ENCODE measurements around the gene ZBTB46. TPM values are rescaled to one million over a fixed set of nuclear protein-coding genes. Genes with fewer than 3 reads are reported as not detected.
"Not testable (repeated sequence)": the region's sequence is repeated elsewhere in the genome, so short reads cannot be mapped to it uniquely, and the experiment has no call there.

The ZBTB46 gene
- 23.7 and 23.8 TPM in 2 replicates for total RNA-seq
- long read RNA-seq, result 0 reads

GRCh38 chr20:63830841-63831588 is at the start of gene ZBTB46:
Gene ZBTB46 (minus strand): TSS chr20:63831264. CDS start chr20:63790757, 40,507 bp downstream.
- Mint-ChIP-seq H3K27me3 (ENCODE audit: low read depth) (peaks cover 14% of the 10 kb centered on the region), H3K4me3 (peak within 1 kb of the TSS; percentile 90), H3K9me3 (no peaks in the 10 kb centered on the region), H3K4me1 (peaks cover 36% of the 10 kb centered on the region), H3K27ac (ENCODE audit: unreplicated experiment) (no peak within 1 kb of the TSS), H3K36me3 (ENCODE audit: low read depth) (no peaks in the 10 kb centered on the region)
- no peak for TF ChIP-seq CTCF (conservative IDR thresholded peaks at IDR 0.05)
- no peak for DNase-seq (ENCODE audit: low read depth, low spot score)

- no peaks in the 10 kb centered on the region for H3K27me3 Mint-ChIP-seq (ENCODE audit: low read depth)
- H3K36me3 Mint-ChIP-seq (ENCODE audit: low read depth), result no peaks in the 10 kb centered on the region
- no peak for TF ChIP-seq CTCF (conservative IDR thresholded peaks at IDR 0.05)
- no peaks in the 10 kb centered on the region for H3K4me1 Mint-ChIP-seq
- H3K9me3 Mint-ChIP-seq, result no peaks in the 10 kb centered on the region
- no peak overlapping the region for H3K27ac Mint-ChIP-seq (ENCODE audit: unreplicated experiment)
- no peak overlapping the region for H3K4me3 Mint-ChIP-seq
- DNase-seq (ENCODE audit: low read depth, low spot score), result no peak
Measured at GRCh38 chr20:63878899-63879663, 48.0 kb upstream of the ZBTB46 start.

GRCh38 chr20:63877755-63878470 is 46.8 kb upstream of the ZBTB46 start:
- Mint-ChIP-seq H3K36me3 (ENCODE audit: low read depth) (peaks cover 2% of the 10 kb centered on the region), H3K27me3 (ENCODE audit: low read depth) (no peaks in the 10 kb centered on the region)

GRCh38 chr20:63876489-63877036 is 45.5 kb upstream of the ZBTB46 start:
- no peaks in the 10 kb centered on the region for H3K4me1 Mint-ChIP-seq
- H3K4me3 Mint-ChIP-seq, result no peak overlapping the region
- no peak overlapping the region for H3K27ac Mint-ChIP-seq (ENCODE audit: unreplicated experiment)
- TF ChIP-seq CTCF (conservative IDR thresholded peaks at IDR 0.05), result no peak
- H3K9me3 Mint-ChIP-seq, result no peaks in the 10 kb centered on the region
- no peaks in the 10 kb centered on the region for H3K27me3 Mint-ChIP-seq (ENCODE audit: low read depth)
- peaks cover 2% of the 10 kb centered on the region for H3K36me3 Mint-ChIP-seq (ENCODE audit: low read depth)
- no peak for DNase-seq (ENCODE audit: low read depth, low spot score)

More at GRCh38 chr20:63877755-63878470, 46.8 kb upstream of the ZBTB46 start:
- DNase-seq (ENCODE audit: low read depth, low spot score), result no peak
- Mint-ChIP-seq H3K4me1 (no peaks in the 10 kb centered on the region), H3K4me3 (no peak overlapping the region), H3K27ac (ENCODE audit: unreplicated experiment) (no peak overlapping the region), H3K9me3 (no peaks in the 10 kb centered on the region)
- no peak for TF ChIP-seq CTCF (conservative IDR thresholded peaks at IDR 0.05)

- H3K4me1 Mint-ChIP-seq; H3K27ac Mint-ChIP-seq (ENCODE audit: unreplicated experiment); H3K27me3 Mint-ChIP-seq (ENCODE audit: low read depth); H3K4me3 Mint-ChIP-seq; H3K36me3 Mint-ChIP-seq (ENCODE audit: low read depth); DNase-seq (ENCODE audit: low read depth, low spot score); H3K9me3 Mint-ChIP-seq: not testable (repeated sequence)
Measured at GRCh38 chr20:63874241-63874640, 43.2 kb upstream of the ZBTB46 start.

Data from neural crest cell (in vitro differentiated cells).